Transverse colon (tissue), 3 donors: ENCODE results near the gene PIK3CG.

Experiments
- CTCF ChIP-seq, 5 experiments: fragments of 200-600 bp in 3 of 5; fragments of 450-650 bp in 2 of 5; sonication (generic) in 3 of 5; IDR thresholded peaks; 1 replicate in 2 of 5; 2 replicates in 3 of 5; pipeline ENCODE4 v1.5.1; 2016 to 2017; ENCODE audit warnings: antibody characterized with exemption in 5 of 5, inconsistent platforms in 3 of 5, mild to moderate bottlenecking in 2 of 5, moderate library complexity in 1 of 5
- POLR2A ChIP-seq: fragments of 450-650 bp; IDR thresholded peaks from one replicate; pipeline ENCODE4 v1.6.1; 2016; ENCODE audit warnings: antibody characterized with exemption, mild to moderate bottlenecking, moderate library complexity

GRCh38 chr7:106840342-106840741 is 24.7 kb upstream of the PIK3CG start:
- TF ChIP-seq CTCF (IDR thresholded peaks at IDR 0.05) (no peak), POLR2A (no peak)
